B cell (primary cell): ENCODE measurements around the gene RPL19. TPM values are rescaled to one million over a fixed set of nuclear protein-coding genes. Genes with fewer than 3 reads are reported as not detected.

Experiments used
- ATAC-seq: fragments of 200-7000 bp; cut with Tn5 transposase; one replicate; pipeline ENCODE4 v1.10.0; 2021; ENCODE audit warnings: low read depth, mild to moderate bottlenecking, moderate number of reproducible peaks, moderate library complexity
- CTCF ChIA-PET: fragments of 350-600 bp; sonication (Branson Sonifier 250); formaldehyde crosslinking; loops from one replicate; lab custom pipeline; 2021; ENCODE audit warnings: antibody characterized with exemption, inconsistent platforms; lab: Charles Lee
- POLR2A ChIA-PET: fragments of 350-600 bp; sonication (Branson Sonifier 250); formaldehyde crosslinking; loops from one replicate; lab custom pipeline; 2021; ENCODE audit warnings: antibody characterized with exemption; lab: Charles Lee
- DNase-seq: peaks from one replicate; pipeline ENCODE4 v3.0.0; 2013
- H2AFZ ChIP-seq: 2 replicates; pipeline ENCODE4 v1.6.1; 2012; ENCODE audit warnings: mild to moderate bottlenecking, low read depth, low read length; ENCODE audit not compliant: insufficient read depth, poor library complexity, severe bottlenecking
- H3K27ac ChIP-seq, 2 donors: 1 replicate in 1 of 2; 2 replicates in 1 of 2; pipeline ENCODE4 v1.5.1; 2012 to 2013; ENCODE audit warnings: low read length in 2 of 2, mild to moderate bottlenecking in 2 of 2, moderate library complexity in 1 of 2
- H3K27me3 ChIP-seq, 4 experiments: fragments of 200-600 bp in 1 of 4; sonication (generic) in 1 of 4; replicated peaks in 1 of 4; 1 replicate in 2 of 4; 2 replicates in 2 of 4; pipeline versions ENCODE4 v1.6.1 to v1.7.0; 2013 to 2016; ENCODE audit warnings: low read length in 3 of 4, mild to moderate bottlenecking in 2 of 4, mixed read lengths in 1 of 4, moderate library complexity in 1 of 4; ENCODE audit not compliant: insufficient read depth in 4 of 4, control insufficient read depth in 3 of 4; ENCODE audit errors: control extremely low read depth in 1 of 4
- H3K36me3 ChIP-seq, 2 experiments: replicated peaks in 1 of 2; 1 replicate in 1 of 2; 2 replicates in 1 of 2; pipeline versions ENCODE4 v1.6.1 to v1.7.1; 2013; ENCODE audit warnings: low read length in 1 of 2; ENCODE audit not compliant: insufficient read depth in 2 of 2, control insufficient read depth in 1 of 2; ENCODE audit errors: control extremely low read depth in 1 of 2, extremely low read depth in 1 of 2
- H3K4me1 ChIP-seq, 2 donors: fragments of 200-600 bp in 1 of 2; sonication (generic) in 1 of 2; 1 replicate in 1 of 2; 2 replicates in 1 of 2; pipeline versions ENCODE4 v1.5.1 to v1.6.1; 2013 to 2017; ENCODE audit warnings: low read length in 2 of 2; ENCODE audit not compliant: control insufficient read depth in 2 of 2, insufficient read depth in 2 of 2
- H3K4me2 ChIP-seq: replicated peaks from 2 replicates; pipeline ENCODE3; 2012; ENCODE audit warnings: mild to moderate bottlenecking, low read depth, low read length; ENCODE audit not compliant: poor library complexity, severe bottlenecking
- H3K4me3 ChIP-seq, 5 experiments: fragments of 200-600 bp in 1 of 5; sonication (generic) in 1 of 5; 1 replicate in 3 of 5; 2 replicates in 2 of 5; pipeline versions ENCODE4 v1.5.1 to v1.7.0; 2011 to 2016; ENCODE audit warnings: low read length in 4 of 5, mild to moderate bottlenecking in 4 of 5, low read depth in 2 of 5, control low read depth in 1 of 5, moderate library complexity in 1 of 5; ENCODE audit not compliant: insufficient read depth in 1 of 5; ENCODE audit errors: control extremely low read depth in 1 of 5, extremely low read depth in 1 of 5
- H3K79me2 ChIP-seq: fragments of 200-600 bp; sonication (generic); one replicate; pipeline ENCODE4 v1.6.0; 2016; ENCODE audit warnings: low read length; ENCODE audit not compliant: control insufficient read depth, insufficient read depth
- H3K9ac ChIP-seq: fragments of 200-600 bp; sonication (generic); 2 replicates; pipeline ENCODE4 v1.6.1; 2017; ENCODE audit warnings: mild to moderate bottlenecking, low read length, moderate library complexity
- H3K9me3 ChIP-seq, 3 donors: one replicate each; pipeline versions ENCODE4 v1.6.1 to v1.7.1; 2013; ENCODE audit warnings: low read length in 2 of 3; ENCODE audit not compliant: control insufficient read depth in 2 of 3, insufficient read depth in 1 of 3; ENCODE audit errors: control extremely low read depth in 1 of 3
- H4K20me1 ChIP-seq: 2 replicates; pipeline ENCODE4 v1.6.0; 2012; ENCODE audit warnings: mild to moderate bottlenecking, low read length; ENCODE audit not compliant: insufficient read depth, control insufficient read depth, poor library complexity, severe bottlenecking
- H3K27ac Mint-ChIP-seq: one replicate; pipeline ENCODE4 v1.8.0; 2021; ENCODE audit warnings: mixed read lengths
- H3K27me3 Mint-ChIP-seq: one replicate; pipeline ENCODE4 v1.8.0; 2021; ENCODE audit warnings: mixed read lengths
- H3K4me1 Mint-ChIP-seq: one replicate; pipeline ENCODE4 v1.8.0; 2021; ENCODE audit warnings: mixed read lengths
- H3K4me3 Mint-ChIP-seq: one replicate; pipeline ENCODE4 v1.8.0; 2021; ENCODE audit warnings: mixed read lengths
- H3K9me3 Mint-ChIP-seq: one replicate; pipeline ENCODE4 v1.8.0; 2022; ENCODE audit warnings: mixed read lengths; ENCODE audit not compliant: insufficient read depth
- EZH2 ChIP-seq: IDR thresholded peaks from 2 replicates; pipeline ENCODE4 v1.6.1; 2012; ENCODE audit warnings: borderline replicate concordance, low read depth, mild to moderate bottlenecking, moderate library complexity, low read length; ENCODE audit not compliant: insufficient read depth, poor library complexity, severe bottlenecking
- WGBS: methylation state at CpG from one replicate; pipeline ENCODE4 v1.1.5; 2013; ENCODE audit warnings: missing lambda C conversion rate; ENCODE audit not compliant: insufficient coverage; 5-methylcytosine and 5-hydroxymethylcytosine counted together
- intact Hi-C: fragments of 100-400 bp; cut with micrococcal nuclease; formaldehyde crosslinking; loops from one replicate; pipeline ENCODE4 v1.10.0; 2022
- polyA plus RNA-seq: library from polyadenylated mRNA; depleted of rRNA; stranded (reverse); fragments of >200 nt; gene quantifications from 2 replicates; pipeline ENCODE4 v1.2.3, GENCODE V29; 2012
- total RNA-seq, 2 donors: library from RNA; stranded (reverse); fragments of 120-200 nt in 1 of 2; gene quantifications; 1 replicate in 1 of 2; 2 replicates in 1 of 2; pipeline versions ENCODE4 v1.2.3 to v1.2.4, GENCODE V29; 2013 to 2022
- TF ChIP-seq, protein P1 (sequence below): fragments of 200-600 bp; IDR thresholded peaks from one replicate; pipeline ENCODE4 v1.8.0; 2022; ENCODE audit warnings: antibody characterized with exemption, mild to moderate bottlenecking

The RPL19 gene
- total and polyA plus RNA-seq, 2 donors (not counting 1 experiment from before 2014, with no cell fraction given) = 3,041 to 3,233 TPM

DNA sequence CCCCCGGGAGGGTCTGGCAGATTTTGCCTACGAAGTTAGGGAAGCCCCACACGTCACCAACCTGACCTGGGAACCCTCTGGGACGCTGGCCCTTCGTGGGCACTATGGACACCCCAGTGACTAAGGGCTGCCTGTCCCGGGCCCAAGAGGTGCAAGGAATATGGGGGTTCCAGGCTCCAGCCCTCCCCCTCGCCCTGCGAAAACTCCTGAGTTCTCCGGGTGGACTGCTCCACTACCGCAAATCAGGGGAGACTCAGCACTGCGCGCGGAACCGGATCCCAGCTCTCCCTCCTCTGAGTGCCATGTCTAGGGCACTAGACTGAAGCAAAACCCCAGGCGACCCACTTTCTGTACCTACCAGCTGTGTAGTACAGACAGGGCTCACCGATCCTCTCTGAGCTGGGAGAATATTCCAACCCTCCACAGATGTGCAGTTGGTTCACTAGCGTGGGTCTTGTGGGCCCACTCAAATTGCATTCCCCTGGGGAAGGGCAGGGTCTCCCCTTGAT lies 34.2 kb upstream of the RPL19 start, which contains the start of gene ARL5C:
Gene ARL5C (minus strand): TSS at position 321 of the 509 bp plus-strand sequence. CDS start 401 bp downstream, outside the sequence.
- H3K36me3 ChIP-seq = no peaks in the 10 kb centered on the region
- intact Hi-C loops = no loop called here
- Mint-ChIP-seq H3K27me3 (peaks cover 20% of the 10 kb centered on the region), H3K4me1 (peaks cover 28% of the 10 kb centered on the region), H3K4me3 (peak within 1 kb of the TSS; percentile 90), H3K27ac (peak within 1 kb of the TSS; percentile 29), H3K9me3 (no peaks in the 10 kb centered on the region)
- no peak within 1 kb of the TSS for H3K27ac ChIP-seq
- peaks cover 27 to 29% of the 10 kb centered on the region in 2 donors for H3K4me1 ChIP-seq
- POLR2A ChIA-PET = interaction anchor here (0.6 to 0.9 kb wide), 2 partner anchors 199 to 411 kb away, joined by 3 read pairs; partner anchors contain the start of gene FBXO47
- TF ChIP-seq, protein P1, sequence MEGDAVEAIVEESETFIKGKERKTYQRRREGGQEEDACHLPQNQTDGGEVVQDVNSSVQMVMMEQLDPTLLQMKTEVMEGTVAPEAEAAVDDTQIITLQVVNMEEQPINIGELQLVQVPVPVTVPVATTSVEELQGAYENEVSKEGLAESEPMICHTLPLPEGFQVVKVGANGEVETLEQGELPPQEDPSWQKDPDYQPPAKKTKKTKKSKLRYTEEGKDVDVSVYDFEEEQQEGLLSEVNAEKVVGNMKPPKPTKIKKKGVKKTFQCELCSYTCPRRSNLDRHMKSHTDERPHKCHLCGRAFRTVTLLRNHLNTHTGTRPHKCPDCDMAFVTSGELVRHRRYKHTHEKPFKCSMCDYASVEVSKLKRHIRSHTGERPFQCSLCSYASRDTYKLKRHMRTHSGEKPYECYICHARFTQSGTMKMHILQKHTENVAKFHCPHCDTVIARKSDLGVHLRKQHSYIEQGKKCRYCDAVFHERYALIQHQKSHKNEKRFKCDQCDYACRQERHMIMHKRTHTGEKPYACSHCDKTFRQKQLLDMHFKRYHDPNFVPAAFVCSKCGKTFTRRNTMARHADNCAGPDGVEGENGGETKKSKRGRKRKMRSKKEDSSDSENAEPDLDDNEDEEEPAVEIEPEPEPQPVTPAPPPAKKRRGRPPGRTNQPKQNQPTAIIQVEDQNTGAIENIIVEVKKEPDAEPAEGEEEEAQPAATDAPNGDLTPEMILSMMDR = no peak
- no peak for TF ChIP-seq EZH2
- peaks cover 0 to 40% (median 12%) of the 10 kb centered on the region in 4 experiments for H3K27me3 ChIP-seq
- no peaks in the 10 kb centered on the region for H3K79me2 ChIP-seq
- peak within 1 kb of the TSS; percentile 87 for H2AFZ ChIP-seq
- ATAC-seq (no peak), DNase-seq (peak; percentile 29)
- CTCF ChIA-PET = interaction anchor here (1.0 to 6.9 kb wide), 10 partner anchors 9 to 184 kb away, joined by 3 to 77 read pairs (median 22); partner anchors contain the start of gene PLXDC1
- H4K20me1 ChIP-seq = no peaks in the 10 kb centered on the region
- WGBS = 32% methylated on average over 17 of the region's 17 CpGs
- H3K9me3 ChIP-seq = peaks cover 0 to 12% (median 0%) of the 10 kb centered on the region in 3 donors
- H3K4me2 ChIP-seq = peak within 1 kb of the TSS; percentile 89
- peak within 1 kb of the TSS; percentile 71 for H3K9ac ChIP-seq
- H3K4me3 ChIP-seq = peak within 1 kb of the TSS; percentile 36 to 74 (median 69)
